ENCODE data around the gene SRPK3.

SRPK3 gene

DNA sequence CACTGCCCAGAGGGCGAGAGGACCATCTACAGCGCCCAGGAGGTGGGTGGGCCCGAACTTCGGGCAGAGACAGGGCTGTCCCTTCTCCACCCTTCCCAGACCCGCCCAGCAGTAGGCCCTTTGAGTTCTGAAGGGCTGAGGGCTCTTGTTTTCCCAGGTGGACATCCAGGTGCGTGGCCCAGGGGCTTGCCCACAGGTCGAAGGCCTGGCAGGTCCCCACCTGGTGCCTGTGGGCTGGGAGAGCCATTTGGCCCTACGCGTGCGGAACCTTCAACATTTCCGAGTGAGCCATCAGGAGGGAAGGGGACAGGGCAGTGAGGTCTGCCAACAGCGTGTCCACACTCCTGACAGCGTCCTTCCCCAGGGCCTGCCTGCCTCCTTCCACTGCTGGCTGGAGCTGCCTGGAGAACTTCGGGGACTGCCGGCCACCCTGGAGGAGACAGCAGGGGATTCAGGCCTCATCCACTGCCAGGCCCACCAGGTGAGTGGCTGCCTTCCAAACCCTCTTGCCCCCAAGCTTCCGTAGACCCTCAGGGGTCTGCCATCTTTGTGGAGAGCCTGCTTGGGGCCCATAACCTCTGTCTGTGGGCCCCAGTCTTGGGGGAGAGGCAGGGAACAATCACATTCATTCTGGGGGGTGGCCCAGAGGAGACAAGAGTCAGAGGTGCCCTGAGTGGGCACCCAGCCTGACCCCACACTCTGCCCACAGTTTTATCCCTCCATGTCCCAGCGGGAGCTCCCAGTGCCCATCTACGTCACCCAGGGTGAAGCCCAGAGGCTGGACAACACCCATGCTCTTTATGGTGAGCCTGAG lies 10.0 kb upstream of the SRPK3 start:
- DNase-seq = no peak

DNA sequence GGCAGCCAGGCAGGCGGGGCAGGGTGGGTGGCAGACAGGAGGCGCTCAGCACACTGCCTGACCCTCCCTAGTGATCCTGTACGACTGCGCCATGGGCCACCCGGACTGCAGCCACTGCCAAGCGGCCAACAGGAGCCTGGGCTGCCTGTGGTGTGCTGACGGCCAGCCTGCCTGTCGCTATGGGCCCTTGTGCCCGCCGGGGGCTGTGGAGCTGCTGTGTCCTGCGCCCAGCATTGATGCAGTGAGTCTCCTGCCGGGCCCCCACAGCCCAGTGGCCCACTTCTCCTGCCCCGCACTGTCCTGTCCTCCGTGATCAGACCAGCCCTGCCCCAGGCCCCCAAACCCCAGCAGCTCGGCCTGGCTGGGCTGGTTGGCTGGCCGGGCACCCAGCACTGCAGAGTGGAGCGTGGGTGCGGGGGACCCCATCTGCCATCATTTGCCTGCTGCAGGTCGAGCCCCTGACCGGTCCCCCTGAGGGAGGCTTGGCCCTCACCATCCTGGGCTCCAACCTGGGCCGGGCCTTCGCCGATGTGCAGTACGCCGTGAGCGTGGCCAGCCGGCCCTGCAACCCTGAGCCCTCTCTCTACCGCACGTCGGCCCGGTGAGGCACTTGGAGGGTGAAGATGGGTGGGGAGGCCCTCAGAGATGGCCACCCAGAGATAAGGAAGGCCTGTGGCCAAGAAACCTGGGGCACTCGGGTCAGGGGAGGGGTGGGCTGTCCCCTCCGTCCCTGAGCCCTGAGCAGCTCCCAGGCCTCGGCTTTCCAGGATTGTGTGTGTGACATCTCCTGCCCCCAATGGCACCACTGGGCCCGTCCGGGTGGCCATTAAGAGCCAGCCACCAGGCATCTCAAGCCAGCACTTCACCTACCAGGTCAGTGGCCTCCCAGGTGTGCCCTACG lies 9.2 kb upstream of the SRPK3 start:
- no peak for DNase-seq

DNA sequence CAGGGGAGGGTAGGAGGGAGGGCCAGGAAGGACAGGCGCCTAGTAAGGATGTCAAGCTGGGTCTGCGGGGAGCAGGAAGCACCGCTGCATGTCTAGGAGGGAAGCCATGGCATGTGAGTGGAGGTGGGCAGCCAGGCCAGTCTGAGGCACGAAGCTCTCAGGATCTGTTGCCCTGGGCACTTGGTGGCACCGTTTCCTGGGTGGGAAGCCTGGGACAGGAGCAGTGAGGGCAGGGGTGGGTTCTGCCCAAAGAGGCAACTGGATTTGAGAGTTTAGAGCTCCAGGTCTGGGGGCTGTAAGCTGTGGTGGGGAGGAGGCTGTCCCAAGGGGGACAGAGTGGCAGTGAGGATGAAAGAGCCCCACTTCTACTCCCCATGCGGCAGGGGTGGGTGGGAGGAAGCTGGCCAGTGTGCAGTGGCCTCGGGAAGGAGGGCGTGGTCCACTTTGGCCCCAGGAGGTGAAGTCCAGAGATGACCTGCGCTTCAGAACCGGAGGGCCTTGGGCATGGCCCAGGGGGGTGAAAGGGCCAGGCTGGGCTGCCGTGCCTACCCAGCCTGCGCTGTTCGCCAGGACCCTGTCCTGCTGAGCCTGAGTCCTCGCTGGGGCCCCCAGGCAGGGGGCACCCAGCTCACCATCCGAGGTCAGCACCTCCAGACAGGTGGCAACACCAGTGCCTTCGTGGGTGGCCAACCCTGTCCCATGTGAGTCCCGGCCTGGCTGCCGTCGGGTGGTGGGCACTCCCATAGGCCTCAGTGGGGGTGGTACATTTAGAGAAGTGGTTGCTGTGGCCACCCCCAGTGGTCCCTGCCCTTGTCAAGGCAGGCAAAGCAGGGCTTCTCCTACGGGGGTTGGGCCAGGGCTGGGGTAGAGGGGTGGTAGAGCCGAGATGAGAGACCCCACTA lies 8.3 kb upstream of the SRPK3 start:
- DNase-seq = no peak

DNA sequence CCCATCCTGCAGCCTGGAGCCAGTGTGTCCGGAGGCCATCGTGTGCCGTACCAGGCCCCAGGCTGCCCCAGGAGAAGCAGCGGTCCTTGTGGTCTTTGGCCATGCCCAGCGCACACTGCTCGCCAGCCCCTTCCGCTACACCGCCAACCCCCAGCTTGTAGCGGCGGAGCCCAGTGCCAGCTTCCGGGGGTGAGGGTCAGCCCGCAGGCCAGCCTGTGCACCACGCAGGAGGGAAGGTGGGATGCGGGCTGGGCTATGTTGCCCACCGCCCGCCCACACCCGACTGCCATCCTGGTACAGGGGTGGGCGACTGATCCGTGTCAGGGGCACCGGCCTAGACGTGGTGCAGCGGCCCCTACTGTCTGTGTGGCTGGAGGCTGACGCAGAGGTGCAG lies 7.6 kb upstream of the SRPK3 start:
- no peak for DNase-seq

DNA sequence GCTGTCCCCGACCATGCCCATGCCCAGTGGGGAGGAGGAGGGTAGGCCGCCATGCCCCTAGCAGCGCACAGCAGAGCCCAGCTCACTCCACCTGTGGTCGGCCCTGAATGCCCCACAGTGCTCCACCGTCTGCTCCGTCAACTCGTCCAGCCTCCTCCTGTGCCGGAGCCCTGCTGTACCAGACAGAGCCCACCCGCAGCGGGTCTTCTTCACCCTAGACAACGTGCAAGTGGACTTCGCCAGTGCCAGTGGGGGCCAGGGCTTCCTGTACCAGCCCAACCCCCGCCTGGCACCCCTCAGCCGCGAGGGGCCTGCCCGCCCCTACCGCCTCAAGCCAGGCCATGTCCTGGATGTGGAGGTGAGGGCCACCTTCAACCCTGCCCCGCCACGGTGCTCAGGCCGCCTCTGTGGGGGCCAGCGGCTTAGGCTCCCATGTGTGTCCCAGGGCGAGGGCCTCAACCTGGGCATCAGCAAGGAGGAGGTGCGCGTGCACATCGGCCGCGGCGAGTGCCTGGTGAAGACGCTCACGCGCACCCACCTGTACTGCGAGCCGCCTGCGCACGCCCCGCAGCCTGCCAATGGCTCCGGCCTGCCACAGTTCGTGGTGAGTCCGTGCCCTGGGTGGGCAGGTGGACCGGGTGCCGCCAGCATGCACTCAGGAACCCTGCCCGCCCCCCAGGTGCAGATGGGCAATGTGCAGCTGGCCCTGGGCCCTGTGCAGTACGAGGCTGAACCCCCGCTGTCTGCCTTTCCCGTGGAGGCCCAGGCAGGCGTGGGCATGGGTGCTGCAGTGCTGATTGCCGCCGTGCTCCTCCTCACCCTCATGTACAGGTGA lies 6.9 kb upstream of the SRPK3 start:
- no peak for DNase-seq

DNA sequence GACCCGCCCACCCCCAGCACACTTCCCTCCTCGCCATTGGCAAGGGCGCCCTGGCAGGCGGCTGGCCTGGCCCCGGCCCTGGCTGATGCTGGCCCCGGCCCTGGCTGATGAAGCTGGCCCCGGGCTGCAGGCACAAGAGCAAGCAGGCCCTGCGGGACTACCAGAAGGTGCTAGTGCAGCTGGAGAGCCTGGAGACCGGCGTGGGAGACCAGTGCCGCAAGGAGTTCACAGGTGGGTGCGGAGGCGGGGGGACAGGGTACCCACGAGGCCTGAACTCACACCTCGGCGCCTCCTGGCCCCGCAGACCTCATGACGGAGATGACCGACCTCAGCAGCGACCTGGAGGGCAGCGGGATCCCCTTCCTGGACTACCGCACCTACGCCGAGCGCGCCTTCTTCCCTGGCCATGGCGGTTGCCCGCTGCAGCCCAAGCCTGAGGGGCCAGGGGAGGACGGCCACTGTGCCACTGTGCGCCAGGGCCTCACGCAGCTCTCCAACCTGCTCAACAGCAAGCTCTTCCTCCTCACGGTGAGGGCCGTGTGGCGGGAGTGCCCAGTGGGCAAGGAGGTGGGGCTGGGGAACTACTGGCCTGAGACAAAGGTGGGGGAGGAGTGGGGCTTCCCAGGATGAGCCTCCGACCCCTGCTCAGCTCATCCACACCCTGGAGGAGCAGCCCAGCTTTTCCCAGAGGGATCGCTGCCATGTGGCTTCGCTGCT lies 6.1 kb upstream of the SRPK3 start:
- DNase-seq = no peak

DNA sequence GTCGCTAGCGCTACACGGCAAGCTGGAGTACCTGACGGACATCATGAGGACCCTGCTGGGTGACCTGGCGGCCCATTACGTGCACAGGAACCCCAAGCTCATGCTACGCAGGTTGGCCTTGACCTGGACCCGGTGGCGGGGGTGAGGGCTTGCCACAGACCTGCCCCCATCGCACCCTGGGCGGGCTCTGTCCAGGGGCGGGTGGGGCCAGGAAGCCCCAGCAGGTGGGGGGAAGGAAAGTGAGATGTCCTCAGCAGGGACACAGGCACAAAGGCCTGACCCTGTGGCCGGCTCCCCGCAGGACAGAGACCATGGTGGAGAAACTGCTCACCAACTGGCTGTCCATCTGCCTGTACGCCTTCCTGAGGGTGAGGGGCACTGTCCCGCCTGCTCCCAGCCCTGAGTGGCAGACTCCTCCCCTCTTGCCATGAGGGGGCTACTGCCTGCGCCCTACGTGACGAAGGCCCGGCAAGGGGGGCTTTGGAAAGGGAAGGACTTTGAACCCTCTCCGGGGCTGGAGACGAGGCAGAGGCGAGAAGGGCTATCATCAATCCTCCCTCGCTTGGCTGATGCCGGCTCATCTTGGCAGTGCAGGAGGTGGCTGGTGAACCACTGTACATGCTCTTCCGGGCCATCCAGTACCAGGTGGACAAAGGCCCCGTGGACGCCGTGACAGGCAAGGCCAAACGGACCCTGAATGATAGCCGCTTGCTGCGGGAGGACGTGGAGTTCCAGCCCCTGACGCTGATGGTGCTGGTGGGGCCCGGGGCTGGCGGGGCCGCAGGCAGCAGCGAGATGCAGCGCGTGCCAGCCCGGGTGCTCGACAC lies 5.3 kb upstream of the SRPK3 start:
- no peak for DNase-seq

DNA sequence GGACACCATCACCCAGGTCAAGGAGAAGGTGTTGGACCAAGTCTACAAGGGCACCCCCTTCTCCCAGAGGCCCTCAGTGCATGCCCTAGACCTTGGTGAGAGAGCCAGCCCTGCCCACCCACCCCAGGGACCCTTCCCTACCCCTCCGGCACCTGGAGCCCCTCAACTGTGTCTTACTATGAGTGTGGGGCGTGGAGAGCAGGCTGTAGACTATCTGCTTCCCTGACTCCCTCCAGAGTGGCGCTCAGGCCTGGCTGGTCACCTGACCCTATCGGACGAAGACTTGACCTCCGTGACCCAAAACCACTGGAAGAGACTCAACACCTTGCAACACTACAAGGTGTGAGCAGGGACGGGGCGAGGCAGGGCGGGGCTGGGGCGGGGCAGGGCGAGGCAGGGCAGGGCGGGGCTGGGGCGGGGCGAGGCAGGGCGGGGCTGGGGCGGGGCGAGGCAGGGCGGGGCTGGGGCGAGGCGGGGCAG lies 4.7 kb upstream of the SRPK3 start:
- DNase-seq = no peak

DNA sequence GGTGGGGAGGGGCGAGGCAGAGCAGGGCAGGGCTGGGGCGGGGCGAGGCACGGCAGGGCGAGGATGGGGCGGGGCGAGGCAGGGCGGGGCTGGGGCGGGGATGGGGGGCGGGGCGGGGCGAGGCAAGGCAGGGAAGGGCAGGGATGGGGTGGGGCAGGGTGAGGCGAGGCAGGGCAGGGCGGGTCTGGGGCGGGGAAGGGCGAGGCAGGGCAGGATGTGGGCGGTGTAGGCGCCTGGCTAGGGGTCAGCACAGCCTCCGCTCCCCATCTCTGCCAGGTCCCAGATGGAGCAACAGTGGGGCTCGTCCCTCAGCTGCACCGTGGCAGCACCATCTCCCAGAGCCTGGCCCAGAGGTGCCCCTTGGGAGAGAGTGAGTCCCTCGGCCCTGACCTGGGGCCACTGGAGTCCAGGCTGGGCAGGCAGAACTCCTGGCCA lies 4.2 kb upstream of the SRPK3 start:
- DNase-seq = no peak

DNA sequence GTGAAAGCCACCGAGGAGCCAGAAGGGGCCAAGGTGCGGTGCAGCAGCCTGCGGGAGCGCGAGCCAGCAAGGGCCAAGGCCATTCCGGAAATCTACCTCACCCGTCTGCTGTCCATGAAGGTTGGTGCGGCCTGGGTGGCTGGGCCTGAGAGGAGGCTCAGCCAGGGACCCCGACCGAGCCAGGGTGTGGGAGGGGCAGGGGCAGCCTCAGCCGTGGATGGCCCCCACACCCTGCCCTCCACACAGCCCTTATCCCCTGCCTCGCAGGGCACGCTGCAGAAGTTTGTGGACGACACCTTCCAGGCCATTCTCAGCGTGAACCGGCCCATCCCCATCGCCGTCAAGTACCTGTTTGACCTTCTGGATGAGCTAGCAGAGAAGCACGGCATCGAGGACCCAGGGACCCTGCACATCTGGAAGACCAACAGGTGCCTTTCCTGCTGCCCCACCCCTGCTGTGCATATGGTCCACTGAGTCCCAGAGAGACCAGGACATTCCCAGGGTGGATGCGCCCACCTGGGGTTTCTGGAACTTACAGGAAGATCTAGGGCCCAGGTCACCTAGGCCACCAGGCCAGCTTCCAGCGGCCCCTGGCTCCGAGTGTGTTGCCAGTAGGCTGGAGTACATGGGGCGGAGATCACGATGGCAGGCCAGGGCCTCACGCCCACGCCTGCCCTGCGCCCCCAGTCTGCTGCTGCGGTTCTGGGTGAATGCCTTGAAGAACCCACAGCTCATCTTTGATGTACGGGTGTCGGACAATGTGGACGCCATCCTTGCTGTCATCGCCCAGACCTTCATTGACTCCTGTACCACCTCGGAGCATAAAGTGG lies 3.4 kb upstream of the SRPK3 start:
- no peak for DNase-seq

DNA sequence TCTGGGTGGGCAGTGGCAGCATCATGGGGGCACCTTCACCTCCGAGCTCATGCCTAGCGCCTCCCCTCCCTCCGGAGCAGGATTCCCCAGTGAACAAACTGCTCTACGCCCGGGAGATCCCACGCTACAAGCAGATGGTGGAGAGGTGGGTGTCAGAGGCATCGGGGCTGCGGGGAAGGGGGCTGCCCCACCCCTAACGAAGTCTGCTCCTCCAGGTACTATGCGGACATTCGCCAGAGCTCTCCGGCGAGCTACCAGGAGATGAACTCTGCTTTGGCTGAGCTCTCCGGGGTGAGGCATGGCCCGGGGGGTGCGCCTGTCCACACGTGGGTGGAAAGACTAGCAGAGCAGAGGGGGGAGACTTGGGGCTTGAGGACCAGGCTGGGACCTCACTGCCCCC lies 2.7 kb upstream of the SRPK3 start:
- DNase-seq = no peak

DNA sequence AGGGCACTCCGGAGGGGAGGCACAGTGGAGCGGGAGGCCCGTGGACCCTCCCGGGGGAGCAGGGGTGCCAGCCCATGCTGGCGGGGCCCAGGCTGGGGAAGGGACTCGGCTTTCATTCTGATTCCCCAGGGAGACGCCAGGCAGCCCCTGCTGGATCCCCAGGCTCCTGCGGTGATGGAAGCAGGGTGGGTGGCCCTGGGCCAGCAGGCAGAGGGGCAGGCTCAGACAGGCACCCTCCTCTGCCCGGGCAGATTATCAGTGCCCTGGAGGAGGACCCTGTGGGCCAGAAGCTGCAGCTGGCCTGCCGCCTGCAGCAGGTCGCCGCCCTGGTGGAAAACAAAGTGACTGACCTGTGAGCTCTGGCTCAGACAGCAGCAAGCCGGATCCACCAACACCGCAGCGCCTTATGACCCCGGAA lies 2.1 kb upstream of the SRPK3 start:
- no peak for DNase-seq

DNA sequence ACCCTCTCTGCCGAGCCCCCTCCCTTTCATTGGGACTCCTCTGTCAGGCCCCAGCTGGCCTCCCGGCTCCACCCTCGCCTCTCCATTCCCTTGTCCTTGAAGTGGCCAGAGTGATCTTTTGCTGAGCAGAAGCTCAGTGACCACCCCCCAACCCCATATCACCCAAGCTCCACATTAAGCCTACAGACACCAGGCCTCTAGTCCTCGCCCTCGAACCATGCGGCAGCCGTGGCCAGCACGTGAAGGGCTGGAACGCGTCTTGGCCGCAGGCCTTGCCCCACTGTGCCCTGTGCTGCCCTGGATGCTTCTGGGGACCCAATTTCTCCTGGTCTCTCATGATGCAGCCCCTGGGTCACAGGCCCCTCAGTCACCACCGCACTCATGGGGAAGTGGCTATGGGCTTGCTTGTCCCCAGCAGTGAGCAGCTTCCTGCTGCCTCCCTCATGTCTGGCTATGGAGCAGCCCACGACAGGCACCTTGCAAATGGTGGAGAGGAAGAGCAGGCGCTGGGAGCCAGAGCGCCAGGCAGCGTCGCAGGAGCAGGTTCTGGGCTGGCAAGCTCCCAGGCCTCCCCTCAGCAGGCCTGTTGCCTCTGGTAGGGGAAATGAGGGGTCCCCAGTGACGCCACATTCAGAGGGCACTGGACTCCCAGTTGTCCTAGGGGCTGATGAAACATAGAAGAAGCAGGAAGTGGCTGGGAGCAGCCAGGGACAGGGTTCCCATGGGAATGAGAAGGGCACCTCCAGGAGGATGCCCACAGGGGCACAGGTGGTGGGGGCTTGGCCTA lies 757 bp upstream of the SRPK3 start:
- DNase-seq = no peak

DNA sequence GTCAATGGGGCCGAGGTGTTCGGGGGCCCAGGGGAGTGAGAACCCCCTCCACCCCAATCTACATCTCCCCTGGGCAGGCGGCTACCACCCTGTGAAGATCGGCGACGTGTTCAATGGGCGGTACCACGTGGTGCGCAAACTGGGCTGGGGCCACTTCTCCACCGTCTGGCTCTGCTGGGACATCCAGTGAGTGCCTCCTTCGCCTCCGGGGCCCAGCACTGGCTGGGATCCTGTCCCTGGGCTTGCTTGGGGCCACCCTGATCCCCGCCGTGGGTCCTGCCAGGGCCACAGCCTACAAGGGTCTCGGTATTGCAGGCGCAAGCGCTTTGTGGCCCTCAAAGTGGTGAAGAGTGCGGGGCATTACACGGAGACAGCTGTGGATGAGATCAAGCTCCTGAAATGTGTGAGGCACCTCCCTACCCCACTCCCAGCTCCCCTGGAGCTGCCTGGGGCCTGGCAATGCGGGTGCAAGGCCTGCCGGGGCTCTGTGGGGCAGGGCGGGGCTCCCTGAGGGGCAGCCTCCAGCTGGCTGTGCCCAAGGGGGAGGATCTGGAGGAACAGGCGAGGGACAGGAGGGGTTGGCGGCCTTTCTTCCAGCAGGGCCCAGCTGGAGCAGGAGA lies 697 bp downstream of the SRPK3 start:
- no peak for DNase-seq

DNA sequence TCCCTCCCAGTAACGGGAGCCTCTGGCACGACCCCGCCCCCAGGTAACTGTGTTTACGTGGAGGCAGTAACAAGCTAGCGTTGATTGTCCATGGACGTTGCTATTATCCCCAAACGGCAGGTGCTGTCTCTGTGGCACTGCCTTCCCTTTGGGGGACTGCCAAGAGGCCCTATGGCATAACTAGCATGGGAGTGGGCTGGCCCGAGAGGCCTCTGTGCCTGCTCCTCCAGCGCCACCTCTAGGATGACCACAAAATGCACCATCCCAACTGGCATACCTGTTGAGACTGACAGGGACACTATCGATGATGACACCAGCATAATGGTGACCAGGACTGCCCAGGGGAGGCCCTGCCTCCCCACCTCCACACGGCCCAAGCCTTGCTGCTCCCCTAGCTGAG lies 1.5 kb downstream of the SRPK3 start:
- no peak for DNase-seq

DNA sequence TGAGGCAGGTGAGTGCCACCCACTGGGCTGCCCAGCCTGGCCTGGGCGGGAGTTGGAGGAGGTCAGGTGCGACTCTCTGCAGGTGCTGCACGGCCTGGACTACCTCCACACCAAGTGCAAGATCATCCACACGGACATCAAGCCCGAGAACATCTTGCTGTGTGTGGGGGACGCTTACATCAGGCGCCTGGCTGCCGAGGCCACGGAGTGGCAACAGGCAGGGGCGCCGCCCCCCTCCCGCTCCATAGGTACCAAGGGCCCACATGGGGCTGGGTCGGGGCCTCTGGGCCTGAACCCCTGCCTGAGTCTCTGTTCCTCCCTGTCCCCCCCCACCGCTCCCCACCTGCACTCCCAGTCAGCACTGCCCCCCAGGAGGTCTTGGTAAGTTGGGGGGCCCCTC lies 2.0 kb downstream of the SRPK3 start:
- DNase-seq = no peak

DNA sequence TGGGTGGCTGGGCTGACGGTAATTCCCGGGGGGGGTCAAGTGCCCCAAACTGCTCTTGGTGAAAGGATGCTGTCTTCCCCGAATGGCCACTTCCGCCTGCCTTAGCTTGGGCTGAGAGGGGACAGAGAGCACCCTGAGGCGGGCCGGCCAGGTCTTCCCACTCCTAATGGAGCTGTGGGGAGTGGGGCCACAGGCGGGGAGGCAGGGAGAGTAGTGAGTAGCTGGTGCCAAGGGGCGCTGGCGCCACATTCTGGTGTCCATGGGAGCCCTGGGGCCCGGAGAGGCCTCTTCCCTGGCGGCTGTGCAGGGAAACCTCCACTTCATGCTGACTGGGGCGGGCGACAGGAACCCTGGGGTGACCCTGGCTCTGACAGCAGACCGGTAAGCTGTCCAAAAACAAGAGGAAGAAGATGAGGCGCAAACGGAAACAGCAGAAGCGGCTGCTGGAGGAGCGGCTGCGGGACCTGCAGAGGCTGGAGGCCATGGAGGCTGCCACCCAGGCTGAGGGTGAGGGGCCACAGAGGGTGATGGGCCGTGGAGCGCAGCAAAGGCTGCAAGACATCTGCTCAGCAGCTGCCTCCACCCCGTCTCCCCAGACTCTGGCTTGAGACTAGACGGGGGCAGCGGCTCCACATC lies 2.7 kb downstream of the SRPK3 start:
- DNase-seq = no peak

Data from fibroblast of skin of back (primary cell).